NCI-H82 (cell line): ENCODE results near the gene ETV6.

Experiments
- DNase-seq: peaks from one replicate; lab custom pipeline; 2025; lab: John Stamatoyannopoulos, UW

The ETV6 gene

DNA sequence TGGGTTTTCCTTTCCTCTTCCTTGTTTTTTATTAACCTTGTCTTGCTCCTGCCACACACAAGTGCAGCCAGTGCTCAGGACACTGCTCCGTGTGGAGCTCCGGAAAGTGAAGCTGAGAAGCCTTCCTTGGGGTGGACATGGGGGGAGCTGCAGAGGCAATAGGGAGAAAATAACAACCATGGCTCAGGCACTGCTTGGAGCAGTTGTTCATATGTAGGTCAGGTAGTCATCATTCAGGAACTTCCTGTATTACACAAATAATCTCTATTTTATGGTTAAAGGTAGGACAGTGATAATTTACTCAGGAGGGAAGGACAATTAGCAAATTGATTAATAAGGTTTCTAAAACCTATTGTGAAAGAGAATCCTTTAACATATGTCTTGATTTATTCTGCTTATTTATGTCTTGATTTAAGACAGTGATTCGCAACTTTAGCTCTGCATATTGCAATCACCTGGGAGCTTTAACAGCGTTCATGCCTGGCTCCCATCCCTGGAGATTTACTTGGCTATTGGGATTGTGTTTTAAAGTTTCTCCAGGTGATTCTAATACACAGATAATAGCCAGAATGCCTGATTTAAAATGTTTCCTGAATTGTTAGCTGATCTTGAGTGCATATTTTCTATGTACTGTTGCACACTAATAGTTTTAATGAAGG, 92.1 kb downstream of the ETV6 start:
- DNase-seq, result no peak

DNA sequence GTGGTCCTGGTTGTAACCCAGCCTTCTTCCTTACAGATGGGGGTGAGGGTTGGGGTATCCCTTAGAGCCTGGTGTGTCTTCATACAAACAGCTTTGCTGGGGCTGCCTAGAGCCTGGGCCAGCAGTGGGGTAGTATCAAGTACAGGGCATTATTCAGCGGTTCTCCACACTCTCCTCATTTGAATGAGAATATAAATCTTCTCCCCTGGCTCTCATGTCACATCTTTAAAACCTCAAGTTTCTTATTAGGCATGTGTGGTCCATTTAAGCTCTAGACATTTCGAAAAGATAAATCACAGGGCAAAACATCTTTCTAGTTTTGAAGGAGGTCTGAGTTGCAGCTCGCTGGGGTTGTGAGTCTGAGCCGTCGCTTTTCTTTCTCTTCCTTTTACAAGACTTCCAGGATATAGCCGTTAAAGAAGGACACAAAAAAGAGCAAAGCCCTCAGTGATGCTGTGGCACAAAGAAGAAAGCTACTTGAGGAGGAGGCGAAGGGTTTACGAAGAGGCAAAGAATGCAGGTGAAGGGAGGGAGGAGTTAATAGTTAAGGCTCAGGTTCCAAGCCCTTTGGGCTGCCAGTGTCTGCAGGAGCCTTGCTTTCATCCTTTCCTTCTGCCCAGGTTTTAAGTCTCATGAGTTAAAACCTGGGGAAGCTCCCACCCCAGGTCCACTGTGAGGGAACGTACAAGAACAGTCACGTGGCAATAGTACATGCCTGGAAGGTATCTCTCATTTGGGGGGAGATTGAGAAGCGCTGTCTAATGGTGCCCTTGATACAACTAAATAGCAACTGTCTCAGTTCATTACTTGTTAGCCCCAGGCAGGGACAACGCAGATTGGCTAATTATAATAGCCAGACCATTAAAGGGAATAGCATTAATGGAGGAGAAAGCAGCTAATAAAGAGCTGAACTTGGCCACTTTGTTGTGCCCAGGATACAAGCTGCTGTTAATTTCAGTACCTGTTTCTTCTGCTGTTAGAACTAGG, 94.2 kb downstream of the ETV6 start:
- no peak for DNase-seq

DNA sequence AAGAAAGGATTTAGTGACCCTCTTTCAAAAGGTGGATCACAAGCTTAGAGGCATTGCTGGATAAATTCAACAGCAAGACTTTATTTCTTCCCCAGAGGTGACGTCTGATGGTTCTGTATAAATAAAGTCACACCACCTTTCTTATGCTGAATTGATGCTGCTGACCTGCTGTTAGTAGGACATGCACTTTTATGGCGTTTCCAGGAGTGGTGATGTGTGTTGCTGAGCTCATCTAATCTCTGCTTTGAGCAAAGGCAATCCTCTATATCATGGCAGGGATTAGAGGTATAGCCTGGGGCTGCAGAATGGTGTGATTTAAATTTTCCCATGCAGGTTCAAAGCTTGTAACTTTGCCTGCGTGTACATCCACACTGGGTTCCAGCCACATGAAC, 94.9 kb downstream of the ETV6 start:
- peak; percentile 56 for DNase-seq

GRCh38 chr12:11745113-11745512, 95.6 kb downstream of the ETV6 start:
- no peak for DNase-seq

- no peak for DNase-seq
These were observed 96.7 kb downstream of the ETV6 start for GRCh38 chr12:11746024-11746771.

- no peak for DNase-seq
These were observed 97.7 kb downstream of the ETV6 start for GRCh38 chr12:11746940-11747716.

DNA sequence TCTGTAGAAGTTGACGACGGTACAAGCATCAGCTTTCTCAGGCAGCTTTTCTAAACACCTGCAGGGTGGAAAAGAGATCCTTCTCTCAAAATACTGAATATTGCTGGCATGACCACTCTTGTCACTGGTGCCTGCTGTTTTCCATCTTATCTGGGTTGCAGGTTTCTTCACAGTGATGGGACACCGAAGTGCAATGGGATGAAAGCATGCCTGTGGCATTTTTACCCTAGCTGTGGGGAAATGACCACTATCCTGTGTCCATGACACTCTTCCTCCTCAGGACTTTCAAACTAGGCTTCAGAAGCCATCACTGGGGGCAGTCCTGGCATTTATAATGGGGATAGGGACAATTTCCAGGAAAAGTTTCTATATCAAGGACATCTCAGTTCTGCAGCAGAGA, 98.5 kb downstream of the ETV6 start:
- DNase-seq, result no peak

DNA sequence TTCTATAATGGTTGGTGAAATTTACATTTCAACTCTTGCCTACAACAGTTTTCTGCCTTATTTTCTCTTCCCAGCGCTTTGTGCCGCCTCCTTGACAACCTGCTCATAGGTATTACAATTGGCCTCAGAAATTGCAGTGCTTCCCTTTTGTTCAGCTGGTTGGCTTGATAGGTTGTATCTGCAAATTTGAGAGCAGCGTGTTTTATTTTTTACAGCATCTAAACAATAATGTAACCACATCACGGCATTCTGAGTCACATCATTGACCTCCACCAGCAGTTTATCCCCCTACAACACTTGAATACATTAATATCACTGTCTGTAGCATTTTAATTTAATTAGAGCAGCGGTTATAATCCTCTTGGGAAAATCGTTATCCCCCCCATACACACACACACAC, 99.4 kb downstream of the ETV6 start:
- peak; percentile 30 for DNase-seq

- DNase-seq, result no peak
These were observed 100.6 kb downstream of the ETV6 start for GRCh38 chr12:11749943-11750690.

GRCh38 chr12:11752403-11753149, 103.1 kb downstream of the ETV6 start:
- DNase-seq, result no peak

DNA sequence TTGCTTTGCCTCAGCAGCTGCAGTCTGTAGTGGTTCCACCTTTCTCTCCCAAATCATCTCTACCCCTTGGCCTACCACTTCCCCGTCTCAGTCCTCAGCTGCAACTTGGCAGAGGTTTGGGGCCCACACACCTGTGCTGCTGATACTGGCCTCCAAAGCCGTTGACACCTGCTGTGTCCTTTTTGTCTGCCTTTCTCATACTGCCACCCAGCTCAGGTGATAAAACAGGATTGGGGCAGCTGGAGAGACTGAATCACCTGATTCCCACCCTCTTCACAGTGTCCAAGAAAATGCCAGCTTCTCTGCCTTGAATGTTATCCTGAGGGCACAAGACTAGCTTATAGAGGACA, 103.7 kb downstream of the ETV6 start:
- no peak for DNase-seq

- no peak for DNase-seq
These were observed 104.4 kb downstream of the ETV6 start for GRCh38 chr12:11753826-11754225.

DNA sequence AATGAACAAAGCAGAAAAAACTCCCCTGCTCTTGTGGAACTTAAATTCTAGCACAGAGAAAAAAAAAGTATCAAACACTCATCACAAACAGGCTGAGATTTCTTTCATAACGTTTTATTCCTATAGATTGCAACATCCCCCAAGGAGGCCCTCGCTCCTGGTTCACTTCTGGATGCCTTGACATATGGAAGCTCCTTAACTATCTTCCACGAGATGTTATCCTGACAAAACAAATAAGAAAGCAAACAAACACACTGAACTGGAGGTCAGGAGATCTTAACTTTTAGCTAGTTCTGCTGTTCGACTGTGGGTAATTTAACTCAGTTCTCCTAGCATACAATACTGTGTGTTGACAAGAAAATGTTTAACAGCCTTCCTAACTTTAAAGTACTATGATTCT, 104.8 kb downstream of the ETV6 start:
- no peak for DNase-seq

GRCh38 chr12:11755302-11755930, 105.9 kb downstream of the ETV6 start:
- DNase-seq, result no peak

DNA sequence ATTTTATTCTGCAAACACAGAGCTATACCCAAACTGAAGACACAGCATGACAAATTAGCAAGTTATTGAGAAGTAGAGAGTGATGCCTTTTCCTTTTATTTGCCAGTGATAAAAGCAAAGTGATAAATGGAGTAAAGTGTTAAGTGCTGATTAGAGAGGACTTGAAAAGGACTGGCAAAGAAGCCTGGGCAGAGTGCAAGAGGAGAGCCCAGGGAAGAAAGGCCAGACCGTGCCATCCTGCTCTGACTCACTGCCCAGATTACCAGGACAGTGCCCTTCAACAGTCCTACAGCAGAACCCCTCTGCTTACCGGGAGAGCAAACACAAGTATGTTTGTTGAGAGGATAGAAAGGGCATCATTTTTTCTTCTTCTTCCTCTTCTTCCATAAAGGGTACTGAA, 106.5 kb downstream of the ETV6 start:
- no peak for DNase-seq

DNA sequence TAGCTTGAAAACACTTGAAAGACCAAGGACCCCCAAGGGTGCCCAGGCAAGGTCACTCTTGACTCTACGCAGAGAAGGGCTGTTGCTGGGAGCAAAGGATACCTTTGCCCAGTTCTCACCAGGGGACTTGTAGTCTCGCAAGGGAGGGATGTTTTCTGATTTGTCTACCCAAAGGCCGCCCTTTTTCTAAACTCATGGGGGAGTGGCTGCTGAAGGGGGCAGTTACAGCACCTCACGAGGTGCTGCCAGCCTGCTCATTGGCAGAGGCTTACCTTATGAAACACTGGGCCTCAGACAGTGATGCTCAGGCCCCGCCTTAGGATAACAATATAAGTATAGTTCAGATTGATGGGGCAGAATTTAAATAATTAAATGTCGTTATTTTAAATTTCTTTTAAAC, 107.0 kb downstream of the ETV6 start:
- no peak for DNase-seq

DNA sequence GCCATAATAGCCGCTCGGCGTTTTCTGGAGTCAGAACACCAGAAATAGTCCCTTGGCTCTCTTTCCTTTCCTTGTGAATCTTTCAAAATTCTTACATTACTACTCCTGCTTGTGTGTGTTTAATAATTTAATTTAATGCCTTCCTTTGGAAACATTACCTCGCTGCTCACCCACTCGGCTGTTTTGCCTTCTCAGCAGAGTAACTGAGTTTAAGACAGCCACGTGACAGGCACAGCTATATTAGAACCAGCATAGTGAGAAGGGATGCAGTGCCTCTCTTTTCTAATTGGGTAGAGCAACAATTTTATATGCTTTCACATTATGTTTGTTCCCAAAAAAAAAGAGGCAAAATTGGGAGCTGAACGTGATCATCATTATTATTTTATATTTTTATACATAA, 107.6 kb downstream of the ETV6 start:
- DNase-seq, result no peak

GRCh38 chr12:11757531-11757930, 108.1 kb downstream of the ETV6 start:
- DNase-seq, result no peak

GRCh38 chr12:11758087-11758486, 108.6 kb downstream of the ETV6 start:
- no peak for DNase-seq
